Esophagus muscularis mucosa (tissue), 3 donors: ENCODE results near the gene IQGAP1.

Experiments
- CTCF ChIP-seq, 3 experiments: fragments of 200-600 bp in 2 of 3; fragments of 450-650 bp in 1 of 3; sonication (generic) in 2 of 3; IDR thresholded peaks; one replicate each; pipeline ENCODE4 v1.5.1; 2017 to 2019; ENCODE audit warnings: antibody characterized with exemption in 3 of 3, mild to moderate bottlenecking in 2 of 3, moderate library complexity in 1 of 3
- EP300 ChIP-seq: sonication (generic); formaldehyde crosslinking; IDR thresholded peaks from one replicate; pipeline ENCODE4 v1.6.1; 2017; ENCODE audit warnings: antibody characterized with exemption

GRCh38 chr15:90386221-90386620 lies 1.8 kb upstream of the IQGAP1 start:
- TF ChIP-seq EP300, result no peak
- TF ChIP-seq CTCF (IDR thresholded peaks at IDR 0.05), result no peak
